ENCODE results near the gene BACH2.

DNA sequence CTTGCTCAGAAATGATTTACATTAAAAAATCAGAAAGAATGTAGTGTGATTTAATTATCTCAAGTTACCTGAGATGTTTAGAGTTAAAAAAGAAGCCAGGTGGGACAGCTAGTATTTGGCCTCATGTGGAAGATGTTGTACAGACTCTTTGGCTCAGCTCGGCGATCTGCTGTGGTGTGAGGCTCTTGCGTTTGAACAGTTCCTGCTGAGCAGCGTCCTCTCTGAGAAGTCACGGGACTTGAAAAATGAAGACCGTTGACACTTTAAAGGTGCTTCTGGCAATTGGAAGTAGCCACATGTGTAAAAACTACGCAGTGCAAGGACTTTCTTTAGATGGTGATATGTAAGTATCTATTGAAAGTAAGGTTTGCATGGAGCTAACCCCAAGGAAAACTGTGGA is 169.0 kb downstream of the BACH2 start:
- TF ChIP-seq, protein P1, sequence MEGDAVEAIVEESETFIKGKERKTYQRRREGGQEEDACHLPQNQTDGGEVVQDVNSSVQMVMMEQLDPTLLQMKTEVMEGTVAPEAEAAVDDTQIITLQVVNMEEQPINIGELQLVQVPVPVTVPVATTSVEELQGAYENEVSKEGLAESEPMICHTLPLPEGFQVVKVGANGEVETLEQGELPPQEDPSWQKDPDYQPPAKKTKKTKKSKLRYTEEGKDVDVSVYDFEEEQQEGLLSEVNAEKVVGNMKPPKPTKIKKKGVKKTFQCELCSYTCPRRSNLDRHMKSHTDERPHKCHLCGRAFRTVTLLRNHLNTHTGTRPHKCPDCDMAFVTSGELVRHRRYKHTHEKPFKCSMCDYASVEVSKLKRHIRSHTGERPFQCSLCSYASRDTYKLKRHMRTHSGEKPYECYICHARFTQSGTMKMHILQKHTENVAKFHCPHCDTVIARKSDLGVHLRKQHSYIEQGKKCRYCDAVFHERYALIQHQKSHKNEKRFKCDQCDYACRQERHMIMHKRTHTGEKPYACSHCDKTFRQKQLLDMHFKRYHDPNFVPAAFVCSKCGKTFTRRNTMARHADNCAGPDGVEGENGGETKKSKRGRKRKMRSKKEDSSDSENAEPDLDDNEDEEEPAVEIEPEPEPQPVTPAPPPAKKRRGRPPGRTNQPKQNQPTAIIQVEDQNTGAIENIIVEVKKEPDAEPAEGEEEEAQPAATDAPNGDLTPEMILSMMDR (conservative IDR thresholded peaks at IDR 0.05): no peak
- no peak for TF ChIP-seq ZFX (IDR thresholded peaks at IDR 0.05)

All from C4-2B (cell line).